DND-41 (cell line): ENCODE data around the gene FAR2.
A peak's percentile ranks its signal among the peaks of the same experiment; 100 is the strongest.

ENCODE experiments used
- ATAC-seq: fragments of 200-7000 bp; cut with Tn5 transposase; 3 replicates; pipeline ENCODE4 v1.9.1; 2021; ENCODE audit warnings: low read depth; ENCODE audit not compliant: insufficient read depth
- DNase-seq: peaks from one replicate; pipeline ENCODE4 v3.0.0-alpha.2; 2020
- H2AFZ ChIP-seq: 2 replicates; pipeline ENCODE4 v1.6.0; 2012; ENCODE audit warnings: low read depth, low read length
- H3K27ac ChIP-seq: 2 replicates; pipeline ENCODE4 v1.5.1; 2012; ENCODE audit warnings: low read length, inconsistent platforms
- H3K27me3 ChIP-seq: fragments of 200-600 bp; sonication (generic); 2 replicates; pipeline ENCODE4 v1.6.0; 2012; ENCODE audit warnings: low read length, mild to moderate bottlenecking, inconsistent platforms; ENCODE audit not compliant: insufficient read depth, poor library complexity
- H3K36me3 ChIP-seq: 2 replicates; pipeline ENCODE4 v1.5.1; 2012; ENCODE audit warnings: low read length, inconsistent platforms; ENCODE audit not compliant: insufficient read depth
- H3K4me1 ChIP-seq: 2 replicates; pipeline ENCODE4 v1.5.1; 2012; ENCODE audit warnings: mild to moderate bottlenecking, low read length; ENCODE audit not compliant: insufficient read depth
- H3K4me2 ChIP-seq: 2 replicates; pipeline ENCODE4 v1.6.0; 2012; ENCODE audit warnings: mild to moderate bottlenecking, moderate library complexity, low read length, inconsistent platforms; ENCODE audit not compliant: insufficient read depth
- H3K4me3 ChIP-seq, 2 experiments: fragments of 200-600 bp in 1 of 2; shearing (Covaris generic) in 1 of 2; 2 replicates each; pipeline ENCODE4 v1.5.1; 2012 to 2016; ENCODE audit warnings: inconsistent platforms in 2 of 2, low read length in 2 of 2, mild to moderate bottlenecking in 2 of 2, low read depth in 1 of 2, moderate library complexity in 1 of 2
- H3K79me2 ChIP-seq: 2 replicates; pipeline ENCODE4 v1.6.0; 2012; ENCODE audit warnings: low read length, inconsistent platforms; ENCODE audit not compliant: insufficient read depth
- H3K9ac ChIP-seq: 2 replicates; pipeline ENCODE4 v1.6.0; 2012; ENCODE audit warnings: low read depth, mild to moderate bottlenecking, inconsistent platforms, low read length, moderate library complexity
- H3K9me3 ChIP-seq: 2 replicates; pipeline ENCODE4 v1.5.1; 2012; ENCODE audit warnings: low read length, moderate library complexity, mild to moderate bottlenecking, inconsistent platforms; ENCODE audit not compliant: insufficient read depth, severe bottlenecking
- H4K20me1 ChIP-seq: 2 replicates; pipeline ENCODE4 v1.6.0; 2012; ENCODE audit warnings: low read length; ENCODE audit not compliant: insufficient read depth
- EZH2 ChIP-seq: IDR thresholded peaks from 3 replicates; pipeline ENCODE4 v1.6.1; 2012; ENCODE audit warnings: borderline replicate concordance, low read depth, mild to moderate bottlenecking, moderate library complexity, low read length, inconsistent platforms; ENCODE audit not compliant: severe bottlenecking
- TF ChIP-seq, protein P1 (sequence below): IDR thresholded peaks from 2 replicates; pipeline ENCODE4 v1.5.1; 2012; ENCODE audit warnings: borderline replicate concordance, low read length, moderate library complexity, mild to moderate bottlenecking; ENCODE audit not compliant: poor library complexity, severe bottlenecking; ENCODE audit errors: extremely low read depth

FAR2 gene

DNA sequence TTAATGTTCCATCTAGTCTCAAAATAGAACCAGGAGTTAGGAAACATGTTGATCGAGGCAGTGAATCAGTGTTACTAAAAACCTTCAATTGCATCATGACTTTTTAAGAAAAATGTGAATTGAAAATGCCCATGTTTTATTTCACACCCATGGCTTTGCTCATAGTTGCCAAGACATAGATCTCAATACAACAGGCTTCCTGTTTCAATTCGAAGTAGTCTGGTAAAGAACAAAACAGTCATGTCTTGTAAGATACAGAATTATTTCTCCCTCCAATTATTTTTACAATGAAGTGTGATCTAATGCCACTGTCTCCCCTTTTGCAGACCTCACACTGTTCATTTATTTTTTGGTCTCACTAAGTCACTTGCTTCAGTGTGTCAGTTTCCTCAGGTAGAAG lies 44.6 kb upstream of the FAR2 start:
- peak overlapping the region; percentile 59 for H3K9ac ChIP-seq
- no peaks in the 10 kb centered on the region for H3K79me2 ChIP-seq
- no peaks in the 10 kb centered on the region for H3K27me3 ChIP-seq
- 0 out of 4 replicates have a peak overlapping the region, but pooled peaks of 1 of the 2 experiments have one; percentile 1 for H3K4me3 ChIP-seq
- no peaks in the 10 kb centered on the region for H3K9me3 ChIP-seq
- H3K4me2 ChIP-seq: peak overlapping the region; percentile 57
- H2AFZ ChIP-seq: peak overlapping the region; percentile 74
- DNase-seq (no peak), ATAC-seq (peak; percentile 33)
- no peaks in the 10 kb centered on the region for H3K36me3 ChIP-seq
- H3K27ac ChIP-seq: peak overlapping the region; percentile 93
- no peak for TF ChIP-seq EZH2
- TF ChIP-seq, protein P1, sequence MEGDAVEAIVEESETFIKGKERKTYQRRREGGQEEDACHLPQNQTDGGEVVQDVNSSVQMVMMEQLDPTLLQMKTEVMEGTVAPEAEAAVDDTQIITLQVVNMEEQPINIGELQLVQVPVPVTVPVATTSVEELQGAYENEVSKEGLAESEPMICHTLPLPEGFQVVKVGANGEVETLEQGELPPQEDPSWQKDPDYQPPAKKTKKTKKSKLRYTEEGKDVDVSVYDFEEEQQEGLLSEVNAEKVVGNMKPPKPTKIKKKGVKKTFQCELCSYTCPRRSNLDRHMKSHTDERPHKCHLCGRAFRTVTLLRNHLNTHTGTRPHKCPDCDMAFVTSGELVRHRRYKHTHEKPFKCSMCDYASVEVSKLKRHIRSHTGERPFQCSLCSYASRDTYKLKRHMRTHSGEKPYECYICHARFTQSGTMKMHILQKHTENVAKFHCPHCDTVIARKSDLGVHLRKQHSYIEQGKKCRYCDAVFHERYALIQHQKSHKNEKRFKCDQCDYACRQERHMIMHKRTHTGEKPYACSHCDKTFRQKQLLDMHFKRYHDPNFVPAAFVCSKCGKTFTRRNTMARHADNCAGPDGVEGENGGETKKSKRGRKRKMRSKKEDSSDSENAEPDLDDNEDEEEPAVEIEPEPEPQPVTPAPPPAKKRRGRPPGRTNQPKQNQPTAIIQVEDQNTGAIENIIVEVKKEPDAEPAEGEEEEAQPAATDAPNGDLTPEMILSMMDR: no peak
- H4K20me1 ChIP-seq: no peaks in the 10 kb centered on the region
- H3K4me1 ChIP-seq: peaks cover 43% of the 10 kb centered on the region

DNA sequence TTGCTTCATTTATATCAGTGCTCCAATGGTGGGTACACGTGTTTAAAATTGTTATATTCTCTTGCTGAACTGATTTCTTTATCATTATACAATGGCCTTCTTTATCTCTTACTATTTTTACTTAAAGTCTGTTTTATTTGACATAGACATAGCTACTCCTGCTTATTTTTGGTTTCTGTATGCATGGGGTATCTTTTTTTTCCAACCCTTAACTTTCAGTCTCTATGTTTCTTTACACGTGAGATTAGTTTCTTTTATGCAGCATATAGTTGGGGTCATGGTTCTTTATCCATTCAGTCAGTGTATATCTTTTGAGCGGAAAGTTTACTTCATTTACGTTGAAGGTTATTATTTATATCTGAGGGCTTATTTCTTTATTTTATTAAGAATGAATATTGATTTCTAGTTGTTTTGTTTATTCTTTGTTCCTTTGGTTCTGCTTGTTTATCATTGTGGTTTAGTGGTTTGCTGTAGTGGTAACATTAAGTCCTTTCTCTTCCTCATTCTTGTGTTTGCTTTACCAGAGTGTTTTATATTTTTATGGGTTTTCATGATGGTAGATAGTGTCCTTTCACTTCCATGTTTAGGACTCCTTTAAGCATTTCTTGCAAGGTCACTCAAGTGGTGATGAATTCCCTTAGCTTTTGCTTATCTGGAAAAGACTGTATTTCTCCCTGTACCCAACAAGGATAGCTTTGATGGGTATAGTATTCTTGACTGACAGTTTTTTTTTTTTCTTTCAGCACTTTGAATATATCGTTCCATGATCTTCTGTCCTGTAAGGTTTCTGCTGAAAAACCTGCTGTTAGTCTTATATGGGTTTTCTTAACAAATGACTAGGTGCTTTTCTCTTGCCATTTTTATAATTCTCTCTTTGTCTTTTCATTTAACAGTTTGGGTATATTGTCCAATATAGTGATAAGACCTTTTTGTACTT lies 38.3 kb upstream of the FAR2 start:
- H3K4me3 ChIP-seq: no peak overlapping the region
- no peak overlapping the region for H3K27ac ChIP-seq
- DNase-seq (no peak), ATAC-seq (no peak)
- H3K79me2 ChIP-seq: no peaks in the 10 kb centered on the region
- no peaks in the 10 kb centered on the region for H3K4me1 ChIP-seq
- no peak overlapping the region for H3K9ac ChIP-seq
- no peak overlapping the region for H3K4me2 ChIP-seq
- H3K9me3 ChIP-seq: peaks cover 12% of the 10 kb centered on the region
- no peaks in the 10 kb centered on the region for H3K27me3 ChIP-seq
- H2AFZ ChIP-seq: no peak overlapping the region
- TF ChIP-seq, protein P1: no peak
- TF ChIP-seq EZH2: no peak
- H3K36me3 ChIP-seq: no peaks in the 10 kb centered on the region
- no peaks in the 10 kb centered on the region for H4K20me1 ChIP-seq

DNA sequence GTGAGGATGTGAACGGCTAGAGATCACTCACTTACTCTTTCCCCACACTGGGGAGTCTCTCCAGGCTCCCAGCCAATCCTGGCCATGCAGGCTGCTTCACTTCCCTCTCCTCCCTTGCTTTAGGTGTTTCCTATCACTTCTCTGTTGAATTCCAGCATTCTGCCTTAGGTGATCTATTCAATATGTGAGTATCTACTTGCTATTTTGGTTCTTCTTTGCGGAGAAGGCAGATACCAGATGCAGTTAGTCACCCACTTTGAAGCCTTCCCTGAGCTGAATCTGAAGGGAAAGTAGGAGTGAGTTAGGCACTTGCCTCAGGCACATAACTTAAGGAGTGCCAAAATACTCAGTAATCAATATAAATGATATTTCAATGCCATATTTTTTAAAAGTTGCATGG lies 36.0 kb upstream of the FAR2 start:
- H2AFZ ChIP-seq: no peak overlapping the region
- no peaks in the 10 kb centered on the region for H4K20me1 ChIP-seq
- H3K4me1 ChIP-seq: no peaks in the 10 kb centered on the region
- TF ChIP-seq, protein P1: no peak
- no peak for TF ChIP-seq EZH2
- no peak for ATAC-seq
- no peaks in the 10 kb centered on the region for H3K27me3 ChIP-seq
- no peak overlapping the region for H3K27ac ChIP-seq
- no peak overlapping the region for H3K4me3 ChIP-seq
- no peak overlapping the region for H3K4me2 ChIP-seq
- H3K36me3 ChIP-seq: no peaks in the 10 kb centered on the region
- H3K79me2 ChIP-seq: no peaks in the 10 kb centered on the region
- no peak for DNase-seq
- peaks cover 12% of the 10 kb centered on the region for H3K9me3 ChIP-seq
- no peak overlapping the region for H3K9ac ChIP-seq
